22Rv1 (cell line): ENCODE results near the gene FBXW8.

ENCODE experiments used
- H3K27ac ChIP-seq: fragments of 450-650 bp; 2 replicates; pipeline ENCODE4 v1.5.1; 2017
- ZFX ChIP-seq: fragments of 450-650 bp; IDR thresholded peaks from 2 replicates; pipeline ENCODE4 v1.6.1; 2017; ENCODE audit warnings: antibody characterized with exemption, borderline replicate concordance
- TF ChIP-seq, protein P1 (sequence below): fragments of 450-650 bp; IDR thresholded peaks from 2 replicates; pipeline ENCODE4 v1.5.1; 2017; ENCODE audit warnings: mild to moderate bottlenecking

FBXW8 gene, protein sequence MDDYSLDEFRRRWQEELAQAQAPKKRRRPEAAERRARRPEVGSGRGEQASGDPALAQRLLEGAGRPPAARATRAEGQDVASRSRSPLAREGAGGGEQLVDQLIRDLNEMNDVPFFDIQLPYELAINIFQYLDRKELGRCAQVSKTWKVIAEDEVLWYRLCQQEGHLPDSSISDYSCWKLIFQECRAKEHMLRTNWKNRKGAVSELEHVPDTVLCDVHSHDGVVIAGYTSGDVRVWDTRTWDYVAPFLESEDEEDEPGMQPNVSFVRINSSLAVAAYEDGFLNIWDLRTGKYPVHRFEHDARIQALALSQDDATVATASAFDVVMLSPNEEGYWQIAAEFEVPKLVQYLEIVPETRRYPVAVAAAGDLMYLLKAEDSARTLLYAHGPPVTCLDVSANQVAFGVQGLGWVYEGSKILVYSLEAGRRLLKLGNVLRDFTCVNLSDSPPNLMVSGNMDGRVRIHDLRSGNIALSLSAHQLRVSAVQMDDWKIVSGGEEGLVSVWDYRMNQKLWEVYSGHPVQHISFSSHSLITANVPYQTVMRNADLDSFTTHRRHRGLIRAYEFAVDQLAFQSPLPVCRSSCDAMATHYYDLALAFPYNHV

DNA sequence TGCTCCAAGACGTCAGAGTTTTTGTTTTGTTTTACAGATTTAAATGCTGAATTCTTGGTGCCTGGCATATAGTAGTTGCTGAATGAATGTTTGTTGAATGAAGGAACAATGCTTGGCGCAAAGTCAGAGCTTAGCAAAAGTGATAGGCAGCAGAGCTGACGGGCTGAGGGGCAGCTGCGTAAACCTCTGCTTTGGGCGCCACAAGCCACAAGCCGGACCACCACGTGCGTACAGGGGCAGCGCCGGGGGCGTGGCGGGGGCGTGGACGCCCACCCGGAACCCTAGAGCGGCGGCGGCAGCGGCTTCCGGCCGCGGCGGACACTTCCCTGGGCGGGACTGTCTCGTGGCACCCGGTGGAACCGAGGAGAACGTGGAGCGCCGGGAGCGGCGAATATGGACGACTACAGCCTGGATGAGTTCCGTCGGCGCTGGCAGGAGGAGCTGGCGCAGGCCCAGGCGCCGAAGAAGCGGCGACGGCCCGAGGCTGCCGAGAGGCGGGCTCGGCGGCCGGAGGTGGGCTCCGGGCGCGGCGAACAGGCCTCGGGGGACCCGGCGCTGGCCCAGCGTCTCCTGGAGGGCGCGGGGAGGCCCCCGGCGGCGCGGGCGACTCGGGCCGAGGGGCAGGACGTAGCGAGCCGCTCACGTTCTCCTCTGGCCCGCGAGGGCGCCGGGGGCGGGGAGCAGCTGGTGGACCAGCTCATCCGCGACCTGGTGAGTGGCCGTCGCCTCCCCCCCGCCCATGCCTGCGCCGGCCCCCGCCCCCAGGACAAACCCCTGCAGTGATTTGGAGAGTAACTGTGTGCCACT, at the start of gene FBXW8:
Gene FBXW8, plus strand, starts transcription at position 306 of the 807 bp plus-strand sequence. Its CDS starts 88 bp downstream, at position 394.
- TF ChIP-seq, protein P1, sequence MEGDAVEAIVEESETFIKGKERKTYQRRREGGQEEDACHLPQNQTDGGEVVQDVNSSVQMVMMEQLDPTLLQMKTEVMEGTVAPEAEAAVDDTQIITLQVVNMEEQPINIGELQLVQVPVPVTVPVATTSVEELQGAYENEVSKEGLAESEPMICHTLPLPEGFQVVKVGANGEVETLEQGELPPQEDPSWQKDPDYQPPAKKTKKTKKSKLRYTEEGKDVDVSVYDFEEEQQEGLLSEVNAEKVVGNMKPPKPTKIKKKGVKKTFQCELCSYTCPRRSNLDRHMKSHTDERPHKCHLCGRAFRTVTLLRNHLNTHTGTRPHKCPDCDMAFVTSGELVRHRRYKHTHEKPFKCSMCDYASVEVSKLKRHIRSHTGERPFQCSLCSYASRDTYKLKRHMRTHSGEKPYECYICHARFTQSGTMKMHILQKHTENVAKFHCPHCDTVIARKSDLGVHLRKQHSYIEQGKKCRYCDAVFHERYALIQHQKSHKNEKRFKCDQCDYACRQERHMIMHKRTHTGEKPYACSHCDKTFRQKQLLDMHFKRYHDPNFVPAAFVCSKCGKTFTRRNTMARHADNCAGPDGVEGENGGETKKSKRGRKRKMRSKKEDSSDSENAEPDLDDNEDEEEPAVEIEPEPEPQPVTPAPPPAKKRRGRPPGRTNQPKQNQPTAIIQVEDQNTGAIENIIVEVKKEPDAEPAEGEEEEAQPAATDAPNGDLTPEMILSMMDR = no peak
- TF ChIP-seq ZFX = no peak
- peak within 1 kb of the TSS; percentile 71 for H3K27ac ChIP-seq

DNA sequence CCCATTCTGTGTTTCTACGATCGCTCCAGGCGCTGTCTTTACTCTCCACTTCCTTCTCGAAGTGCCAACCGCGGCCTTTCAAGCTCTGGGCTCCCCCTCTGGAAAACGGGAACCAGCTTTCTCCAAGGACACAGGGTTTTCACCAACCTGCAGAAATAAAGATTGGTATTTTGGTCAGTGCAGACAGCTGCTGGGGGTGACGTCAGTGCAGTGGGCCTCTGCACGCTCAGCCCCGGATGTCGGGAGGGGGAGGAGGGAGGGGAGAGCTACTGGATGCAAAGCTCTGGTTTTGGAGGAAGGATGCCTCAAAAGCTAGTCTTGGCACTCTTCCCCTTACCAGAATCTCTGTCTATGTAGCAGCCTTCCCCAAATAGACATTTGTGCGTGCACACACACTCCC, 49.4 kb upstream of the FBXW8 start:
- TF ChIP-seq ZFX = no peak
- TF ChIP-seq, protein P1 = no peak
- H3K27ac ChIP-seq = no peak overlapping the region

DNA sequence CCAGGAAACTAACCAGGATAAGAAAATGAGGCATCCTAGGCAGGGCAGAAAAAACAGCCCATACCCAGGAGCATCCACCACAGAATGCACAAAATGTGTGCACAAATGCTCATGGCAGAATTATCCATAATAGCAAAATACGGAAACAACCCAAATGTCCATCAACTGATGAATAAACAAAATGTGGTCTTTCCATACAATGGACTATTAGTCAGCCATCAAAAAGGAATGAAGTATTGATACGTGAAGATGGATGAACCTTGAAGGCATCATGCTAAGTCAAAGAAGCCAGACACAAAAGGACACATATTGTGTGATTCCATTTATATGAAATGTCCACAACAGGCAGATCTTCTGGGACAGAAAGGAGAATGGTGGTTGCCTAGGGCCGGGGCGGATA, 48.6 kb upstream of the FBXW8 start:
- no peak for TF ChIP-seq ZFX
- TF ChIP-seq, protein P1 = no peak
- H3K27ac ChIP-seq = no peak overlapping the region

DNA sequence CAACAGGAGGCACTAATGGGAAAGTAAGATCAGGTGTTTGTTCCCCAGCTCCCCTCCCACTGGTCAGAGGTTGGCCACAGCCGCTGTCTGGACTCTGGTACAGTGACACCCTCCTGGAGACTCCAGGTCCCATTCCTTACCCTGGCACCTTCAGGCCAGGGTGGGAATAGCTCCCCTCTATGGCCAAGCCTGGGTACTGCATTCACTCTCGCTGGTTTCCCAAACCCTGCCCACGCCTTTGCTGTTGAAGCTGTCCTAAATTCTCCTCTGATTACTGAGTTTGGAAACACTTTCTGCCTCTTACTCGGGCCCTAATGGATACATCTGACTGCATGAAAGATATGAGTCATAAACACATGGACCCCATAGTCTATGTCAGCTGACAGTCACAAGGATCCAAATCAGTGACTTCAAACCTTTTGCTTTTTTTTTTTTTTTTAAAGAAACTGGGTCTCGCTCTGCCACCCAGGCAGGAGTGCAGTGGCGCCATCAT, 47.4 kb upstream of the FBXW8 start:
- TF ChIP-seq, protein P1 = peak; percentile 84
- TF ChIP-seq ZFX = no peak
- H3K27ac ChIP-seq = no peak overlapping the region

DNA sequence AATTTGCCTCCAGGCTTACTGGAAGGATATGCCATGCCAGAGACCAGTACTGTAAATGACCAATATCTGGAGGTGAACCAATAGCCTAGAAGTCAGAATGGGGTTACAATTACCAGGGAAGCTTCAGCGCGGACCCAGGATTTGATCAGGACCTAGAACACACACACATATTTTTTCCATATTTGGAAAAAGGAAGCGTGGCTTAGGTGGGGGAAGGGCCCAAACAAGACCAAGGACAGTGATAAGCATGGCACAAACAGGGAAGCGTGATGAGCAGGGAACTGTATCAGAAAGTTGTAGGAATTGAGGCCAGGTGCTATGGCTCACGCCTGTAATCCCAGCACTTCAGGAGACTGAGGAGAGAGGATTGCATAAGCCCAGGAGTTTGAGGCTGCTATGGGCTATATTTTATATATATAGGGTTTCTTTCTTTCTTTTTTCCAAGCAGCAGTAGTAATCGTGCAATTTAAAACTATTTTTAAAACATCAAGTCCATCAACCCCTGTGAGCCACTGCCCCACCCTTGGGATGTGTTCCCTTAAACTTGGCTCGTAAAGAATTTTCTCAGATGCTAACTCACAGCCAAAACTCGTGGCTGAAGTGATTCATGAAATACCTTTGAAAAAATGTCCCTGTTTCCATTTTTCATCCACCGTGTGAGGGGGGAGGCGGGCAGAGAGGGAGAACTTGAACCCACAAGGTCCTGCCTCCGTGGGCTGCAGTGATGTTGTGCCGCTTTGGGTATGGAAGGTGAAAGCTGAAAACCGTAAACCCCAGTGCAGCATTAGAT, 46.2 kb upstream of the FBXW8 start:
- TF ChIP-seq, protein P1 = no peak
- TF ChIP-seq ZFX = no peak
- no peak overlapping the region for H3K27ac ChIP-seq

DNA sequence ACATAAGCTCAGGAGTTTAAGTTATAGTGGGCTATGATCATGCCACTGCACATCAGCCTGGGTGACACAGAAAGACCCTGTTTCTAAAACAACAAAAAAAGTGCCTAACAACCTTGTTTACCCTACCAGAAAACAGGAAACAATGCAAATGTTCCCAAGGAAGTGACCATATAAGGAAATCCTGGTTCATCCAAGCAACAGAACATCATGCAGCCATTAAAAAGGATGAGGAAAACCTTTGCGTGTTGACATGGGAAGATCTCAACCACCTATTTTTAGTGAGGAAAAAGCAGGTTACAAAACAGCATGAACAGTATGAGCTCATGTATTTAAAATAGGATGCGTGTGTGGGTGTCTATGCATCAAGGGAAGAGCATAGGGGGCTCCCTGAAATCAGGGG, 43.2 kb upstream of the FBXW8 start:
- no peak overlapping the region for H3K27ac ChIP-seq
- TF ChIP-seq, protein P1 = no peak
- TF ChIP-seq ZFX = no peak
